ENCODE data around the gene PLEKHA1. TPM values are rescaled to one million over a fixed set of nuclear protein-coding genes. Genes with fewer than 3 reads are reported as not detected.

The PLEKHA1 gene
- 30.8 and 32.2 TPM in 2 replicates for total RNA-seq (2016; rRNA removed; fragmentation: Illumina TruSeq; extraction: Trizol)
- total RNA-seq (2016; cell fraction: cytosol; rRNA removed; fragmentation: Illumina TruSeq; extraction: Trizol; ENCODE audit: low read depth) = 30.5 and 35.2 TPM in 2 replicates
- total RNA-seq (2016; cell fraction: insoluble cytoplasmic fraction; rRNA removed; fragmentation: Illumina TruSeq; extraction: Trizol) = 31.2 and 31.8 TPM in 2 replicates
- 30.6 and 31.8 TPM in 2 replicates for total RNA-seq (2016; cell fraction: membrane; rRNA removed; fragmentation: Illumina TruSeq; extraction: Trizol)
- total RNA-seq (2016; cell fraction: nucleus; rRNA removed; fragmentation: Illumina TruSeq; extraction: Trizol) = 49.0 and 52.5 TPM in 2 replicates
- 48.6 and 53.3 TPM in 2 replicates for polyA plus RNA-seq (2011; rRNA removed)
- polyA plus RNA-seq (2011; cell fraction: cytosol; rRNA removed) = 22.6 and 33.2 TPM in 2 replicates
- 69.6 and 81.2 TPM in 2 replicates for polyA plus RNA-seq (2011; cell fraction: nucleus; rRNA removed)
- polyA plus RNA-seq (2012) = 47.9 and 50.2 TPM in 2 replicates
- polyA plus RNA-seq (2016; cell fraction: cytosol; fragmentation: Illumina TruSeq; extraction: Trizol; ENCODE audit: low read depth) = 2.8 and 3.5 TPM in 2 replicates
- 26.3 and 29.3 TPM in 2 replicates for polyA plus RNA-seq (2016; cell fraction: insoluble cytoplasmic fraction; fragmentation: Illumina TruSeq; extraction: Trizol; ENCODE audit: low read depth)
- 8.7 and 10.2 TPM in 2 replicates for polyA plus RNA-seq (2016; cell fraction: membrane; fragmentation: Illumina TruSeq; extraction: Trizol; ENCODE audit: low read depth)
- 65.7 and 69.7 TPM in 2 replicates for polyA plus RNA-seq (2016; cell fraction: nucleus; fragmentation: Illumina TruSeq; extraction: Trizol; ENCODE audit: insufficient read depth, low read depth)
- 15.3 and 18.9 TPM in 2 replicates for polyA minus RNA-seq (2011; rRNA and poly(A)+ RNA removed; ENCODE audit: low replicate concordance)
- polyA minus RNA-seq (2011; cell fraction: cytosol; rRNA and poly(A)+ RNA removed) = 28.0 and 35.3 TPM in 2 replicates
- 157 and 207 TPM in 2 replicates for polyA minus RNA-seq (2011; cell fraction: nucleus; rRNA and poly(A)+ RNA removed)
- percentile 90 among the genes with signal in this experiment for Bru-seq, nascent RNA
- BruChase-seq, experiment 1, labeled RNA remaining after a 6-hour chase = percentile 88 among the genes with signal in this experiment
- BruChase-seq, experiment 2, labeled RNA remaining after a 2-hour chase = percentile 93 among the genes with signal in this experiment
- long read RNA-seq, experiment 1, full-length matches to known transcripts = 6 of 53 reads
- long read RNA-seq, experiment 1, partial matches to known transcripts = 12 of 53 reads
- long read RNA-seq, experiment 1, other reads (novel, unspliced or antisense) = 35 of 53 reads
- long read RNA-seq, experiment 2, full-length matches to known transcripts = 1 of 16 reads
- long read RNA-seq, experiment 2, partial matches to known transcripts = 0 of 16 reads
- long read RNA-seq, experiment 2, other reads (novel, unspliced or antisense) = 15 of 16 reads

- WGBS (ENCODE audit: low lambda C conversion rate) = 2% methylated on average over 25 of the region's 71 CpGs
- intact Hi-C loops (cut with micrococcal nuclease; ENCODE audit: unreplicated experiment) = loop anchor here (1.0 to 2.0 kb wide), 3 partner anchors 21 to 76 kb away; no protein-coding TSS in a partner anchor
- no peak for TF ChIP-seq DDIT3 (CRISPR knock-in tag; IDR thresholded peaks at IDR 0.05)
- TF ChIP-seq ZNF781 (CRISPR knock-in tag; IDR thresholded peaks at IDR 0.05; ENCODE audit: borderline replicate concordance, not compliant biosample characterization) = no peak
- no peak for TF ChIP-seq FOXO1 (CRISPR knock-in tag; IDR thresholded peaks at IDR 0.05)
- no peak for TF ChIP-seq ZNF232 (CRISPR knock-in tag; IDR thresholded peaks at IDR 0.05; ENCODE audit: borderline replicate concordance)
- TF ChIP-seq TFDP1 (CRISPR knock-in tag; IDR thresholded peaks at IDR 0.05; ENCODE audit: borderline replicate concordance) = peak; percentile 76
- peak; percentile 13 for TF ChIP-seq ASH2L (IDR thresholded peaks at IDR 0.05; ENCODE audit: insufficient read length, low read depth, low read length)
- TF ChIP-seq BHLHE40 (IDR thresholded peaks at IDR 0.05; ENCODE audit: low read length) = 0 out of 2 replicates have a peak, but pooled peaks have one; percentile 4
- TF ChIP-seq E2F1 (CRISPR knock-in tag; IDR thresholded peaks at IDR 0.05) = peak; percentile 87
- TF ChIP-seq PRMT3 (CRISPR knock-in tag; IDR thresholded peaks at IDR 0.05; ENCODE audit: borderline replicate concordance, low read depth) = 0 out of 2 replicates have a peak, but pooled peaks have one; percentile 40
- TF ChIP-seq SAP130 (CRISPR knock-in tag; IDR thresholded peaks at IDR 0.05; ENCODE audit: low read depth) = peak; percentile 33
These were observed at the start of gene PLEKHA1 for GRCh38 chr10:122374237-122374858. Gene PLEKHA1 (plus strand): TSS chr10:122374708. CDS start chr10:122393201, 18,493 bp downstream.

More at GRCh38 chr10:122374237-122374858, at the start of gene PLEKHA1:
- Histone ChIP-seq H4K20me1 (ENCODE audit: insufficient read depth, low read length) (0 out of 2 replicates have a peak, but pooled peaks cover 5% of the 10 kb centered on the region), H3K4me3 (replicated peaks in 1 of 3; ENCODE audit: insufficient read depth in 1 of 3, low read depth in 2 of 3, low read length in 3 of 3) (peak within 1 kb of the TSS; percentile 86 to 89 (median 87)), H3K4me1 (ENCODE audit: insufficient read depth, low read length) (peaks cover 61% of the 10 kb centered on the region), H3K36me3 (replicated peaks in 1 of 2; ENCODE audit: control insufficient read depth in 1 of 2, insufficient read depth in 2 of 2, low read length in 2 of 2) (peaks cover 0 to 5% of the 10 kb centered on the region in 2 experiments; a peak in 1 of 5 replicates), H2AFZ (ENCODE audit: low read length) (no peak within 1 kb of the TSS), H3K9ac (ENCODE audit: insufficient read depth, low read depth, low read length) (peak within 1 kb of the TSS; percentile 89), H3K27ac (ENCODE audit: extremely low read length, insufficient read depth, low read length) (peak within 1 kb of the TSS; percentile 82), H3K79me2 (ENCODE audit: insufficient read depth, low read length) (peaks cover 44% of the 10 kb centered on the region), H3K9me3 (ENCODE audit: low read length) (no peaks in the 10 kb centered on the region), H3K4me2 (ENCODE audit: low read depth, low read length) (peak within 1 kb of the TSS; percentile 93), H3K27me3 (ENCODE audit: control insufficient read depth in 1 of 2, insufficient read depth in 2 of 2, low read length in 2 of 2) (peaks cover 0 to 6% of the 10 kb centered on the region in 2 experiments; a peak in 1 of 5 replicates)
- FAIRE-seq (peak; percentile 68), DNase-seq (ENCODE audit: low spot score) (peak; percentile 84), ATAC-seq (peak; percentile 95)
- in situ Hi-C loops (cut with HindIII; ENCODE audit: extremely low pct_ligation_motif_present, low pct_unique_long_range_greater_than_20kb) = no loop called here
- ChIA-PET POLR2A (interaction anchor here (1.0 to 4.0 kb wide), 17 partner anchors 13 to 107 kb away, joined by 3 to 53 read pairs (median 7); partner anchors contain the start of gene BTBD16), CTCF (ENCODE audit: low intra/inter-chr PET ratio, low total read pairs) (no interaction called here)
- BruUV-seq (replicated peaks) = no TSS peak
